Activated CD8-positive, alpha-beta memory T cell treated with anti-CD3 and anti-CD28 coated beads for 24 hours (primary cell): ENCODE data around the gene HACD2.

Experiments
- DNase-seq: peaks from one replicate; pipeline ENCODE4 v3.0.0-alpha.2; 2020

Gene HACD2

GRCh38 chr3:123444023-123444422 lies 140.8 kb downstream of the HACD2 start:
- DNase-seq = no peak

DNA sequence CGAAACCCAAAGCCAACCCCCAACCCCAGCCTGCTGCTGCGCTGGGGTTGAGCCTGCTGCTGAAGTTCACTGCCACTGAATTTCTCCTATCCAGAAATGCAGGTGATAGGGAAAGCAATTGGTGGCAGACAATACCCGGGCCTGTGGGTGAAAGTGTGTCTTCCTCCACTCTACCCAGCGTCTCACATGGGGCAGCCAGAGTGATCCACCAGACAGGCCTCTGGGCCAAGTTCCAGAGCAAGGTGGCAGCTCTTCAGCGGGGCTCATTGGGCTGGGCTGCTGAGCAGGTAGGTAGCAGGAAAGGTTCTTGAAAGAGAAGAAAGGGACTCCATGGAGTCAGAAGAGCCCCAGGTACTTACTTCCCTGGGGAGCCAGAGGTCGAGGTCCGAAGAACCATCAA lies 141.9 kb downstream of the HACD2 start:
- DNase-seq = no peak

DNA sequence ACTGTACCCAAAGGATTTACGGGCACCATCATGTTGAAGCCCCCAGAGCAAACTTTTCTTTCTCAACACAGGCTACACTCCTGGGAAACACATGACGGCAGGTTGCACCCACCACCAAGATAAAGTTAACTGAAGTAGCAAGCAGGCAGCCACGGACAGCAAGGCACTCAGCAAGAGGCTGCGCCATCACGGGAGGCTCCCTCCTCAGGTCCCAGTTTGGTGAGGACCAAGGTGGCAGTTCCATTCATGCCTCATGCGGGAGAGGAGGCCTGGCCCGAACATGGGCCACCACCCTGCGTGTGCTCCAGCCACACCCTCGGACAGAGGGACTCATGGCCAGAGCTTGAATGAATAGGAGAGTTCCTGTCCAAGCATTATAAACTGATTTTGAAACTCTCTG lies 142.7 kb downstream of the HACD2 start:
- DNase-seq = no peak
